ENCODE results near the gene MRPS14. TPM values are rescaled to one million over a fixed set of nuclear protein-coding genes. Genes with fewer than 3 reads are reported as not detected.
"Not testable (repeated sequence)": the region's sequence is repeated elsewhere in the genome, so short reads cannot be mapped to it uniquely, and the experiment has no call there.

Gene MRPS14
- total RNA-seq: 25.6 TPM
- long read RNA-seq, transcript MRPS14-202 (3 exons, 2,115 nt): major isoform, 35 of 43 reads
- long read RNA-seq, partial matches to known transcripts: 2 of 43 reads
- long read RNA-seq, other reads (novel, unspliced or antisense): 5 of 43 reads

DNA sequence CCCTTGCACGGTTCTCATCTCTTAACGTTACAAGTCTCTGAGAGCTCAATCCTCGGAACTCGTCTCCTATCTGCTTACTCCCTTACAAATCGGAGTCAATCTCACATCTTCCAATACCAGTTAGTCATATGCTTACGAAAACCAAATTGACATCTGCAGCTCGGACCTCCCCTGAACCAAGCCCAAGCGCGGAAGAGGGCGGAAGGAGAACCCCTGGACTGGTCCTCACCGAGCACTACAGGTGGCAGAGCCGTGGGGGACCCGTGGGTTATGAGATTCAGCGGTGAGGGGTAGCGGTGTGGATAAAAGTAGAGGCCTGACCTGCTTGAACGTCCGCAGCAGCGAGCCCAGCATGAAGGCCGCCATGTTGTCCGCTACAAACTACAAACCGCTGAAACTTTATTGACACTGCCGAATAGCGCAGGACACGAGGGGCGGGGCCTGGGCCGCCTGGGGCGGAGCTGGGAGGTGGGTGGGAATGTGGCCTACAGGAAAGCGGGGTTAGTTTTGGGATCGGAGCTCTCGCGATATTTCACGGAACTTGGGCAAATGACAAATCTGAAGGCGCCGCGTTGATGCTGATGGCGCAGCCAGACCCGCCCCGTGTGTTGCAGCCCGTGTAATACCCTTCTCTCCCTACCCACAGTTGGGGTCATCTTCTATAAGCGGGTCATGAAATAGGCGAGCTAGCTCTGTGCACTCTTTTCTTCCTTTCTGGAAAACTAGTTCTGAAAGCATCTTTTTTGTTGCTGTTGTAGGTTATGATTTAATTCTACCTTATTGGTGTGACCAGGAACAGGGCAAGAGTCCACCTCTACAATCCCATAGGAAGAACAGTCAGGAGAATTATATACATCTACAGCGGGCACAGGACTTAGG is at the start of gene MRPS14:
TSS of gene MRPS14 (minus strand) at position 383 of the 879 bp plus-strand sequence. CDS start at position 366, 17 bp downstream.
- peak; percentile 98 for DNase-seq (ENCODE audit: low spot score)

DNA sequence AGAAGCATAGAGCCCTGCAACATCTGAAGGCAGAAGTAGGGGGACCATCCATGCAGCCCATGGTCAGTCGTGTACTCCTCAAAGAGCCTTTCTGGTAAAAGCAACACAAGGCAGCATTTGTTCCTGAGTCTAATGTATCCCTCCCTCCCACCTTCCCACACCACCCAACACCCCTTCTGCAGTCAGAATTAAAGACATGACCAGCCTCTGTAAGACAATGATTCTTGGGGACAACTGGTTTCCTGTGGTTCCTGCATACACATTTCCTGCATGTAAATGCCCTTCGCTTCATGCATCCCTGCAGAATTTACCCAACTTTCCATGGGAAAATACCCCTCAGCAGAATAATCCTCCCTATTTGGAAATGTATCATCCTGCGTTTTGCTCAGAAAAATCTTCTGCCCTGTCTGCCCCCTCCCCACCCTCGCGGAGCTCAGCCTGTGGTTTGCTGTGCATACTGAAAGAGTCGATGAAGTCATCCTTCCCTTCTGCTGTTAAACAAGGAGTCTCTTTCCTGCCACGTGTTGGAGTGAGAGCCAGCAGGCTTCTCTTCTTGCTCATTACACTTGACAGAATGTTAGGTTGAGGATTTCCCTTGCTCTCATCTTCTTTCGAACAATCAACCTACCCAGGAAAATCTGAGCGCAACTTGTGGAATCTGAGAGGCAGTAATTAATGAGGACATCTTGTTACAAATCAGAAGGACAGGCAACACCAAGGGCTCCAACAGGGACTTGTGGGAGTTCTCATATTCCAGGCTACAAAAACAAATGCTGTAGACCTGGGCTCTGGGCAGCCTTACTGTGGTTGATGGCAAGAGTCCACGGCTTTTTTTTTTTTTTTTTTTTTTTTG is 49.1 kb upstream of the MRPS14 start:
- no peak for DNase-seq (ENCODE audit: low spot score)

DNA sequence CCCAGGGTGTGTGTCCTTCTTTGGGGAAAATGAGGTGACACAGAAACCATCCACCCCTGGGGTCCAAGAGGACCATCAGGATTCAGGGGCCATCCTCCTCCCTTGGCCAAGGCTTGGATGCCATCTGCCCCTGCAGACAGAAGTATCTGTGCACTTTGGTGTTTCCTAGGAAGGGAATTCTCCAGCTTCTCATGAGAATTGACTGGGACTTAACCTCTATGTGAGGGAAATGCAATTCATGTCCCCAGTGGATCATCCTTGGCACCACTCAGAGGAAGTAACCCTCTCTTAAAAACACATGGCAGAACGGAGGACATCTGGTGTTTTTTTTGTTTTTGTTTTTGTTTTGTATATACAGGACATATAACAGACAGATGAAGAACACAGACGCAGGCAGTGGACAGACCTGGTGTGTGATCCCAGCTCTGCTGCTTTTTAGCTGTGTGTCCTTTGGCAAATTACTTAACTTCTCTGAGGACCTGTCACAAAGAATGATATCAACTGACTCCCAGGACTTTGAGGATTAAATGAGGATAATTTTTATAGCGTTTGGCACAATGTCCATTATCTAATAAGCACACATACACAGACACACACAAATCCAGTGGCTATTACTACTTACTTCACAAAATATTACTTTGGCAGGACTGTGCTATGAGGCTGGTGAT is 48.2 kb upstream of the MRPS14 start:
- no peak for DNase-seq (ENCODE audit: low spot score)

DNA sequence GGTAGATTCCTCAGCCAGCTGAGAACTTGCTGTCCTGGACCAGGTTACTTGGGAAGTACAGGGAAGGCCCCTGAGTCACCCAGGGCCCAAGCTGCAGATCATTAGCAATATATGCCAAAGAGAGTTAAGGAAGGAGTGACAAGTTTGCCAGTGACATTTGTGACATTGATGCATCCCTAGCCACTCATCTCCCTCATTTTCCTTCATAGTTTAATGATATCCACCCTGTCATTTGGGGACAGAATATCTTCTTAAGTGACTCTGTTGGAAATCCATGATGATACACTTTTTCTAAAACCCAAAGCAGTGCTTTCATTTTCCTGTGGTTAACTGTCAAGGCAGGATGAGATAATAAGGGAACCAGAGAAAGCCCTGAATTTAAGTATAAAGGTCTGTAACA is 47.6 kb upstream of the MRPS14 start:
- no peak for DNase-seq (ENCODE audit: low spot score)

DNA sequence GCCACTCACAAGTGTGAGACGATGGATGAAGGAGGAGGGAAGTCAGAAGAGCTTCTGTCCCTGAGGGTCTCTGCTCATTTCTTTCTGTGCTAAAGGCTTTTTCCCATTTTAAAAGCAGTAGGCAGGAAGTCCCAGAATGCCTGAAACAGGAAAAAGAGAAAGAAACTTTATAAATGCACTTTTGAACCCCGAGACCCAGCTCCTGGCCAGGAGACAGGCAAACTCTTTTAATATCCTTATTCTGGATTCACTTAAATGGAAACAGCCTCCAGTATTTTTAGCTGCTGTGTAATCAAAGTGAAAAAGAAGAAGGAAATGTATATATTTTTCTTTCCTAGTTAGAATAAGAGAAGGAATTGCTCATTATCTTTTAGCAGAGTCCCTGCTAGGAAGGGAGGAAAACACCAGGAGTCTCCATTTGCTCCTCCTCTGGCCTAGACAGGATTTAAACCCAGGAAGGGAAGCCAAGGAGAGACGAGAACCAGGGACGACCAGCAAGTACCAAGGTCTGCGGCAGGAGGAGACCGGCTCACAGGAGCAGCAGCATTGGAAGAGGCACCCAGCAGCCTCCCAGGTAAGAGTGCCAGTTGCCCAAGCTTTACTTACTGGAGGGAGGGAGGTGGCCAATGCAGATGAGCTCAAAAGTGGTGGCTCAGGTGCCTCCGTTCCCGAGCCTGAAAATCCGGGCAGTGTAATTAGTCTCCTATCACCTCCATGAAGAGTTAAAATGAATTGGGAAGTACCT is 44.3 kb upstream of the MRPS14 start, which contains the start of gene TNN:
TSS of gene TNN (plus strand) at position 472 of the 745 bp plus-strand sequence. CDS start 9,586 bp downstream, outside the sequence.
- no peak for DNase-seq (ENCODE audit: low spot score)

DNA sequence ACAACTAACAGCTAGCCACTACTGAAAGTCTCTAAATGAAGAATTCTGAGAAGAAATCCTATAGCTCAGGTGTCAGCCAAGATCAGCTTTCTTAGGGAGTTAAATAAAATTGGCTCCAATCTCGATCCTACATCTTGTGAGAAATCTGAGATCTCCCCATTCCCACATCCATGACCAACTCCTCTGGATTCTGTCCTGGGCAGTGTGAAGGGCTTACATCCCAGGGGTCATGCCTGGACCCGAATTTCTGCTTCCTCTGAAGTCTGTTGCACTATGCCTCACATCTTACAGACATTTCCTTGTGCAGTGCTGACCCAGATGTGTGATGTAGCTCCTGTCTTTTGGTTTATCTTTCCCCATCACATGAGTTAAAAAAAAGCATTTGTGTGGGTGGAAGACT is 39.6 kb upstream of the MRPS14 start:
- DNase-seq (ENCODE audit: low spot score): no peak

DNA sequence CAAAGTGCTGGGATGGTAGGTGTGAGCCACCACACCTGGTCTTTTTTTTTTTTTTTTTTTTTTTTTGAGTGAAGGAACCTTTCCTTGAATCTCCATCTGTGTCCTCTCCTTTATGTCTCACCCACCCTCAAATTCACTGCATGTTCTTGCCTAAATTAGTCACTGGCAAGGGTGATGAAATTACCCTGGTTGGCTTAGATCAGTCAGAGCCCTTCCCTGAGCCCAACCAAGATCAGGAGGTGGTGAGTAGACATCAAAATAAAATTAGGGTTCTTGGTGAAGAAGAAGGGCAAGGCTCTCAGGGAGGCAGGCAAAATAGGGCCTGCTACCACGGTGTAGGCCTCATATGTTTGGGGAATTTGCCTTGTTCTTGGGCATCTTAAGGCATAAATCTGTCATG is 39.1 kb upstream of the MRPS14 start:
- no peak for DNase-seq (ENCODE audit: low spot score)

DNA sequence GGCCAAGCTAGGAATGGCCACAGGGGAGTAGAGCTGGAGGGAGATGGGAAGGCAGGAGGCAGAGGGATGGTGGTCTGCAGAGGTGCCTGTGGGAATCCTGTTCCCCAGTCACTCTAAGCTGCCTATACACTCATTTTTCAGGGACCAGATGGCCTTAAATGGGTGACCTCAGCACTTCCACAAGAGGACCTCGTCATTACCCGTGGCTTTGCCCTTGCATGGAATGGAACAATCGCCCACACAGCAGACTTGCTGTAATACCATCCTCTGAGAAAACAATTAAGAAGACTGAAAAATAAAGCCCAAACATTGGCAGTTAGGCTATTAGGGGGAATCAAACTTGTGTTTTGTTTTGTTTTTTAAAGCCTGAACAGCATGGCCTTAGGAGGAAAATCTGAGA is 31.5 kb upstream of the MRPS14 start:
- no peak for DNase-seq (ENCODE audit: low spot score)

DNA sequence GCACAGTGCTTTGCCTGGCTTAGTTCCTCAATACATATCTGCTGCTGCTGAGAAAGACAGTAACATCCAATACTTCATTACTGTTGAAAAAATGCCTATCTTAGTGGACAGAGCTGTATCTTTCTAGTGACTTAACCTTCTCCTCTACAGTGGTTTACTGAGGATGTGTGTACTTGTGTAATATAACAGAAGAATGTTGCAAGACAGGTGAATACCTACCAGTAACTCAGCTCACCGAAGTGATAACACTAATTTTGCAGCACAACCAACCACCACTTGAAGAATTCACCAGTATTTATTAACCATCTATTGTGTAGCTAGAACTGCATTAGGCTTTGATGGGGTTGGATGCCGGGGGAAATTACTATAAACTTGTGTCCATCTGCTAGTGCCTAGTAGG is 27.8 kb upstream of the MRPS14 start:
- DNase-seq (ENCODE audit: low spot score): no peak

DNA sequence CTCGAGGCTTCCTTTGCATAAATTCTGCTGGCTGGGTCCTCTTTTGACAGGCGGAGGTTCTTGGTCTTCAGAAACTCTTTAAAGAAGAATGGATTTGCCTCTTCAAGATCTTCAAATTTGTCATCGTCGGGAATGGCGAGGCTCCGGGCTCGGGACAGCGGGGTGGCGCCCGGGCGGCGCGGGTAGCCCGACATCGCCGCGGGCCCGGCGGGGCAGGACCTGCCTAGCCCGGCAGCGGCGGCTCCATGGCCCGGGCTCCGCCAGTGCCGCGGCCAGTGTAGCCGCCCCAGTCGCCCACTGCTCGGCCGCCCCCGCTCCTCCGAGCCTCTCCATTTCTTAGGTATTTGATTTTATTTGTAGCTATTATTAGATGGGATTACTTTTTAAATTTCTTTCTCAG is 22.3 kb upstream of the MRPS14 start:
- no peak for DNase-seq (ENCODE audit: low spot score)

DNA sequence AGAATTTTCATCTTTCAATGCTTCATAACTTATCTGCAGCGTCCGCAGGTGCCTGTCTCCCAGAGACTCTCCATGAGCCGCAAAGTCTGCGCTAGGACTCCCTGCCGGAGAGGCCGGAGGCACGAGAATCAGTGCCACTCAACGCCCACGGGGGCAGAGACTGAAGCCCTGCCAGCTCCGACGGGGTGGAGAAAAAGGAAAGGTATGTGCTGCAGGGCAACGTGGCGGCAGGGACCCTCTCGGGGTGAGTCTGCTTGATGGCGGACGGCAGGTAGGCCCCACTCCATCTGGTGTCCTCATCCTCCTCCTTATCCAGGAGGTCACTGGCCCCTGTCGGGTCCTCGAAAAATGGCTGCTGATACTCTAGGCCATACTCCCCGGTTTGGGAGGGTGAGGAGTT is 21.9 kb upstream of the MRPS14 start:
- no peak for DNase-seq (ENCODE audit: low spot score)

DNA sequence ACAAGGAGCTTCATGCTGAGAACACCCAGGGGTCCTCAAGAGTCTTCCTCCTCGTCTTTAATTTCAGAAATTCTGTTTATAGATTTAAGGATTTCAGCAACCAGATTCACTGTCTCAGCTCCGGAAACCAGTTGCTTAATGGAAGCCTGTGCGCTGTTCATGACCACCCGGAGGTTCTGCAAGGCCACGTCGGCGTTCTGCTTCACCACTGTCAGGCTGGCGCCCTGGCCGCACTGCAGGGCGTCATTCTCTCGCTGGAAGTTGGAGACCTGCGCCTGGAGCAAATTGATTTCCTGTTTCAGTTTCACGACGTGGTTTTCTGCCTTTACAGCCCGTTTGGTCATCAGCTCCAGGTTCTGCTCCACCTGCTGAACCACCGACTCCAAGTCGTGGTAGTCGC is 21.4 kb upstream of the MRPS14 start:
- DNase-seq (ENCODE audit: low spot score): not testable (repeated sequence)

DNA sequence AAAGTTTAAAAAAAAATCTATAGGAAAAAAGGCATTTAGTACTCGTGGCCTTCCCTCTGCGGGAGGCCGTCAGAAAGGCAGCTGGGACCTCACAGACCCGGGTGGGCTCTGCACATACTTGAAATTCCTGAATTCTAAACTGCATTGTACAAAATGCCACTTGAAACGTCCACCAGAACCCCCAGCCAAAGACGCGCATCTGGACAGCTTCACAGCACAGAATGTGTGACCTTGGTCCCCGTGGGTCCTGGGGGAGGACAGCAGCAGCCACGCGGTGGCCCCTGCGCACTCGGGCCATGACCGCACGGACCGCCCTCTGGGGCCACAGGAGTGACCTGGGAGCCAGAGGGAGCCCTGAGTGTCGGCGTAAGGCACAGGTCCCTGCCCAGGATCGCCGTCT is 20.6 kb upstream of the MRPS14 start:
- DNase-seq (ENCODE audit: low spot score): no peak

DNA sequence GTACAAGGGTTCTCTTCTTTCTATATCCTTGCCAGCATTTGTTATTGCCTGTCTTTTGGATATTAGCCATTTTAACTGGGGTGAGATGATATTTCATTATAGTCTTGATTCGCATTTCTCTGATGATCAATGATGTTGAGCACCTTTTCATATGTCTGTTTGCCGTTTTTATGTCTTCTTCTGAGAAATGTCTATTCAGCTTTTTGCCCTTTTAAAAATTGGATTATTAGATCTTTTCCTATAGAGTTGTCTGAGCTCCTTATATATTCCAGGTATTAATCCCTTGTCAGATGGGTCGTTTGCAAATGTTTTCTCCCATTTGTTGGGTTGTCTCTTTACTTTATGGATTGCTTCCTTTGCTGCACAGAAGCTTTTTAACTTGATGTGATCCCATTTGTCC is 19.4 kb upstream of the MRPS14 start:
- no peak for DNase-seq (ENCODE audit: low spot score)

DNA sequence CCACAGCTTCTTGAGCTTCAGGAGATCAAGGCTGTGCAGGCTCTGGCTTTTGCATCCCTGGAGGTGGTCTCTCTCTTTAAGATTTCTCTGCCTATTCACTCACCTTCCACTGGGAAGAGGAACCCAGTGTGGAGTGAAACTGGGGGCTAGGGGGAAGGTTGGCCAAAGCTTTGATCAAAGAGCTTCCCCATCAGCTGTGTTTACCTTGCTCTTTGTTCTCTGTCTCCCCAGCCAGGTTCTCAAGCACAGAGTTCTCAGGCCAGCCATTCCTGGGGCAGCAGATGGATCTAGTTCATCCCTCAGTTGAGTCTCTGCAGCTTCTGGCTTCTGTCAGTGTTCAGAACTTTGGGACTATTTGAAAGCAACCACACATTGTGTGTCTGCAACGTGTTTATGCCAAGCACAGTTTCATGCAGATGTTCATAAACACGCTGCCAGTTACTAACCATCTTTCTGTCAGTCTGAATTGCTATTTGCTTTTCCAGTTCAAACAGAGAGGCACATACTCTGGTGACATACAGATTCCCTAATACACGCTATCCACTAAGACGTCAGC is 17.2 kb upstream of the MRPS14 start:
- no peak for DNase-seq (ENCODE audit: low spot score)

DNA sequence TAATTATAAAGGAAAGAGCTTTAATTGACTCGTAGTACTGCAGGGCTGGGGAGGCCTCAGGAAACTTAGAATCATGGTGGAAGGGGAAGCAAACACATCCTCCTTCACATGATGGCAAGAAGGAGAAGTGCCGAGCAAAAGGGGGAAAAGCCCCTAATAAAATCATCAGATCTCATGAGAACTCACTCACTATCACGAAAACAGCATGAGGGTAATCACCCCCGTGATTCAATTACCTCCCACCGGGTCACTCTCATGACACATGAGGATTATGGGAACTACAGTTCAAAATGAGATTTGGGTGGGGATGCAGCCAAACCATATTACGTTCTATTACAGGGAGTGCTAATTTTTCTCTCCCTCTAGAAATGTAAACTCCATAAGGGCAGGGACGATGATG is 14.2 kb upstream of the MRPS14 start:
- no peak for DNase-seq (ENCODE audit: low spot score)

DNA sequence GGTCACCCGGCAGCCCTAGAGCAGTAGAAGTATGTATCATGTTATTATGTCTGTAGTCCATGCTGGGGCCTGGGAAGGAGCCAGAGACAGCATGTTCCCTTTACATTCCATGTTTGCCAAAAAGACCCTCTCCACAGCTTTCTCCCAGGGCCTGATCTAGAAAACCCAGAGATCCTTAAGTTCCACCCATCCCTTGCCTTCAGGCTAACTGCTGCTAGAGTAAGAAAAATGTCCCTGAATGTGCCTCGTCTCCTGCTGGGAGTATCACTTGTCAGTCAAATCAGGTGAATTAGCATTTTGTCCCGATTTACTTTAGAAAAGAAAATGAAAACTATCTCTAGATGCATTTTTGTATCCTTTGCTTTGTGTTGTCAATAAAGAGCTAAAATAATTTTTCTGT is 13.3 kb upstream of the MRPS14 start:
- DNase-seq (ENCODE audit: low spot score): no peak

DNA sequence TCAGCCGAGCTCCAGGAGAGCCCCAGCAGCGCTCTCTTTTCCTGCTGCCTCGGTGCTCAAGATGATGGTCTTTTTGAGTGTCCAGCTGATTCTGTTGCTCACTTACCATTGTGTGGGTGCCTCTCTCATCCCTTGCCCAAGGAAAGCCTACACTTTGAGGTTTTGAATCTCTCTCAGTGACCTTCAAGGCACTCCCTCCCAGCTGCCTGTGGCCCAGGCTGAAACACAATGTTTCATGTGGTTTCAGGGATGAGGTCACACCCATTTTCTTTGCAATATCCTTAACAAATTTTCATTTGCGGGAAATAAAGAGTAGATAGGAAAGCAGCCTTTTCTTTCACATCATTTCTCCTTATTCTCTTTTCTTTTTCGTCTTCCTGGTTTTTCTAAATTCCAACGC is 12.6 kb upstream of the MRPS14 start:
- no peak for DNase-seq (ENCODE audit: low spot score)

DNA sequence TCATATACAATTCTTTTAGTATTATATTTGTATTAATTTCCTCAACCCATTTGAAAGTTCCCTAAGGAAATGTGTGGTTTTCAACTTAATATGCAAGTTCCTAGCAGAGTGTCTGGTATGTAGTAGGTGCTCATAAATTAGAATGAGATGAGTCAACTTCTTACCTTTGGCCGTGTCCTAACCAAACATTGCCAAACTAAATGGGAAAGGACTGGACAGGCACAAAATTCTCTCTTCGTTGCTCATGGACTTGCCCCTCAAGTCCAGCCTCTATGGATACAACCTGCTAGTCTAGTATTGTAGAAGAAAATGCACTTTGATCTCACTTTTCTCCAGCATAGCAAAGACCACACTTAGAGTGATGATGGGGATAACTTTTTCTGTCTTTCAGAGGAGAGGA is 11.6 kb upstream of the MRPS14 start:
- DNase-seq (ENCODE audit: low spot score): no peak

DNA sequence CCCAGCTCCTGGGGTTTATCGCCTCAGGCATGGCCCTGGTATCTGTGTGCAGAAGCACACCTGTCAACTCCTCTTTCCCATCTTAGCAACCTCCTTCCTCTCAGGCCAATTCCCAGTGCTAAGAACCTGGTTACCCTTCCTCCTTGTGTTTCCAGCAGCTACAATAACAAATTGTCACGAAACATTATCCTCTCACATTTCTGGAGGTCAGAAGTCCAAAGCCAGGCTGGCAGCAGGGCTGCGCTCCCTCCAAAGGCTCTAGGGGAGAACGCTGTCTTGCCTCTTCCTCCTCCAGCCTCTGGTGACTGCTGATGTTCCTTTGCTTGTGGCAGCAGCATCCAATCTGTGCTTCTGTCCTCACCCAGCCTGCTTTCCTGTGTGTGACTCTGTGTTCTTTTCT is 10.7 kb upstream of the MRPS14 start:
- DNase-seq (ENCODE audit: low spot score): no peak
